Fibroblast of lung (primary cell): Measurements from ENCODE around the gene MAPKAP1. TPM values are rescaled to one million over a fixed set of nuclear protein-coding genes. Genes with fewer than 3 reads are reported as not detected.
A peak's percentile ranks its signal among the peaks of the same experiment; 100 is the strongest.

Source experiments
- DNase-seq, 2 donors: peaks; one replicate each; pipeline versions ENCODE4 v3.0.0 to v3.0.0-alpha.2; 2010; ENCODE audit warnings: low read depth in 2 of 2
- H2AFZ ChIP-seq: 2 replicates; pipeline ENCODE4 v1.5.1; 2012; ENCODE audit warnings: low read length, control low read depth, inconsistent platforms
- H3K27ac ChIP-seq: 2 replicates; pipeline ENCODE4 v1.5.1; 2011; ENCODE audit warnings: low read length, control low read depth; ENCODE audit not compliant: insufficient read depth
- H3K27me3 ChIP-seq: 2 replicates; pipeline ENCODE4 v1.5.1; 2011; ENCODE audit warnings: mild to moderate bottlenecking, low read length; ENCODE audit not compliant: control insufficient read depth, insufficient read depth
- H3K36me3 ChIP-seq: 2 replicates; pipeline ENCODE4 v1.5.1; 2011; ENCODE audit warnings: low read length; ENCODE audit not compliant: control insufficient read depth, insufficient read depth
- H3K4me1 ChIP-seq: 2 replicates; pipeline ENCODE4 v1.5.1; 2011; ENCODE audit warnings: low read length; ENCODE audit not compliant: control insufficient read depth, insufficient read depth; ENCODE audit errors: extremely low read depth
- H3K4me2 ChIP-seq: 2 replicates; pipeline ENCODE4 v1.5.1; 2011; ENCODE audit warnings: low read length, control low read depth; ENCODE audit not compliant: insufficient read depth; ENCODE audit errors: extremely low read depth
- H3K4me3 ChIP-seq, 4 experiments: fragments of 200-600 bp in 1 of 4; sonication (generic) in 1 of 4; replicated peaks in 1 of 4; 2 replicates each; pipeline ENCODE4 v1.5.1; 2011 to 2016; ENCODE audit warnings: low read length in 4 of 4, low read depth in 3 of 4, mild to moderate bottlenecking in 3 of 4, control low read depth in 2 of 4, inconsistent platforms in 1 of 4, mixed read lengths in 1 of 4; ENCODE audit not compliant: insufficient read depth in 1 of 4; ENCODE audit errors: control extremely low read depth in 1 of 4
- H3K79me2 ChIP-seq: 2 replicates; pipeline ENCODE4 v1.5.1; 2012; ENCODE audit warnings: mild to moderate bottlenecking, low read length, inconsistent platforms; ENCODE audit not compliant: control insufficient read depth, insufficient read depth
- H3K9ac ChIP-seq: 2 replicates; pipeline ENCODE4 v1.5.1; 2011; ENCODE audit warnings: mild to moderate bottlenecking, low read length, control low read depth; ENCODE audit not compliant: insufficient read depth
- H3K9me3 ChIP-seq: 2 replicates; pipeline ENCODE4 v1.5.1; 2012; ENCODE audit warnings: low read depth, low read length; ENCODE audit not compliant: control insufficient read depth, insufficient read depth
- H4K20me1 ChIP-seq: 2 replicates; pipeline ENCODE4 v1.5.1; 2011; ENCODE audit warnings: low read length; ENCODE audit not compliant: control insufficient read depth, insufficient read depth; ENCODE audit errors: extremely low read depth
- CTCF ChIP-seq, 2 donors: IDR thresholded peaks in 1 of 2; conservative IDR thresholded peaks in 1 of 2; 1 replicate in 1 of 2; 2 replicates in 1 of 2; pipeline ENCODE4 v1.5.1; 2011 to 2012; ENCODE audit warnings: low read length in 2 of 2, control low read depth in 1 of 2, inconsistent platforms in 1 of 2, low read depth in 1 of 2, mild to moderate bottlenecking in 1 of 2
- EZH2 ChIP-seq: IDR thresholded peaks from 2 replicates; pipeline ENCODE4 v1.5.1; 2012; ENCODE audit warnings: low read length, control low read depth, mild to moderate bottlenecking; ENCODE audit errors: missing control alignments
- polyA plus RNA-seq, 2 donors: library from polyadenylated mRNA; depleted of rRNA in 1 of 2; stranded (reverse) in 1 of 2; unstranded in 1 of 2; fragments of >200 nt; gene quantifications; 2 replicates each; pipeline ENCODE4 v1.2.1, GENCODE V29; 2011 to 2012; ENCODE audit warnings: missing spikeins in 1 of 2
- total RNA-seq: library from RNA; depleted of rRNA; stranded (reverse); fragments of >200 nt; gene quantifications from 2 replicates; pipeline ENCODE4 v1.2.1, GENCODE V29; 2014

MAPKAP1 gene
- total and polyA plus RNA-seq, 2 donors (not counting 1 experiment from before 2014, with no cell fraction given): 63.7 to 127 TPM

- Histone ChIP-seq H3K36me3 (no peaks in the 10 kb centered on the region), H3K27me3 (no peaks in the 10 kb centered on the region), H3K27ac (no peak overlapping the region), H3K9ac (no peak overlapping the region), H3K4me3 (peak overlapping the region in 1 of 4 experiments; percentile 20), H3K9me3 (no peaks in the 10 kb centered on the region), H3K4me2 (no peak overlapping the region), H4K20me1 (no peaks in the 10 kb centered on the region), H2AFZ (no peak overlapping the region), H3K4me1 (no peaks in the 10 kb centered on the region), H3K79me2 (no peaks in the 10 kb centered on the region)
- no peak for DNase-seq
- TF ChIP-seq EZH2 (no peak), CTCF (conservative IDR thresholded peaks at IDR 0.05 in 1 of 2, IDR thresholded peaks at IDR 0.05 in 1 of 2; ENCODE audit: low read depth in 1 of 2, low read length in 2 of 2) (no peak)
Observed at GRCh38 chr9:125410522-125410894, 296.5 kb downstream of the MAPKAP1 start.

- Histone ChIP-seq H3K27ac (no peak overlapping the region), H3K79me2 (no peaks in the 10 kb centered on the region), H3K36me3 (no peaks in the 10 kb centered on the region), H3K9me3 (no peaks in the 10 kb centered on the region), H3K27me3 (no peaks in the 10 kb centered on the region), H3K4me2 (no peak overlapping the region), H3K9ac (no peak overlapping the region), H4K20me1 (no peaks in the 10 kb centered on the region), H2AFZ (no peak overlapping the region), H3K4me3 (no peak overlapping the region), H3K4me1 (no peaks in the 10 kb centered on the region)
- TF ChIP-seq CTCF (conservative IDR thresholded peaks at IDR 0.05 in 1 of 2, IDR thresholded peaks at IDR 0.05 in 1 of 2; ENCODE audit: low read depth in 1 of 2, low read length in 2 of 2) (no peak), EZH2 (no peak)
- peak in 1 of 2 donors; percentile 69 for DNase-seq
Observed at GRCh38 chr9:125409637-125410521, 297.1 kb downstream of the MAPKAP1 start.

- Histone ChIP-seq H2AFZ (no peak overlapping the region), H3K4me1 (no peaks in the 10 kb centered on the region), H3K79me2 (no peaks in the 10 kb centered on the region), H4K20me1 (no peaks in the 10 kb centered on the region), H3K4me3 (no peak overlapping the region), H3K27me3 (no peaks in the 10 kb centered on the region), H3K9ac (no peak overlapping the region), H3K27ac (no peak overlapping the region), H3K36me3 (no peaks in the 10 kb centered on the region), H3K4me2 (no peak overlapping the region), H3K9me3 (no peaks in the 10 kb centered on the region)
- no peak for DNase-seq
- no peak for TF ChIP-seq EZH2
- no peak for TF ChIP-seq CTCF (conservative IDR thresholded peaks at IDR 0.05 in 1 of 2, IDR thresholded peaks at IDR 0.05 in 1 of 2; ENCODE audit: low read depth in 1 of 2, low read length in 2 of 2)
Observed at GRCh38 chr9:125409217-125409636, 297.8 kb downstream of the MAPKAP1 start.
